HG02852 (cell line): Measurements from ENCODE around the gene EHBP1.

ENCODE experiments used
- ATAC-seq: cut with Tn5 transposase; IDR thresholded peaks from one replicate; pipeline ENCODE4 v1.9.1; 2021; ENCODE audit warnings: mild to moderate bottlenecking, moderate library complexity; ENCODE audit not compliant: unreplicated experiment

The EHBP1 gene

GRCh38 chr2:62871506-62871905 is 166.0 kb downstream of the EHBP1 start:
- no peak for ATAC-seq

- ATAC-seq, result no peak
Measured at GRCh38 chr2:62873603-62874002, 168.1 kb downstream of the EHBP1 start.

- no peak for ATAC-seq
Measured at GRCh38 chr2:62874881-62875383, 169.4 kb downstream of the EHBP1 start.

- no peak for ATAC-seq
Measured at GRCh38 chr2:62881162-62881795, 175.8 kb downstream of the EHBP1 start.

- ATAC-seq, result no peak
Measured at GRCh38 chr2:62883629-62884028, 178.1 kb downstream of the EHBP1 start.

GRCh38 chr2:62884086-62884485 is 178.6 kb downstream of the EHBP1 start:
- no peak for ATAC-seq

- no peak for ATAC-seq
Measured at GRCh38 chr2:62884514-62884913, 179.0 kb downstream of the EHBP1 start.

- ATAC-seq, result no peak
Measured at GRCh38 chr2:62894966-62895631, 189.6 kb downstream of the EHBP1 start.

- no peak for ATAC-seq
Measured at GRCh38 chr2:62895632-62896009, 190.1 kb downstream of the EHBP1 start.

- ATAC-seq, result no peak
Measured at GRCh38 chr2:62897187-62897827, 191.8 kb downstream of the EHBP1 start.

- ATAC-seq, result no peak
Measured at GRCh38 chr2:62904344-62904743, 198.8 kb downstream of the EHBP1 start.

GRCh38 chr2:62908145-62908544 is 202.6 kb downstream of the EHBP1 start:
- ATAC-seq, result no peak

- no peak for ATAC-seq
Measured at GRCh38 chr2:62913311-62913710, 207.8 kb downstream of the EHBP1 start.

- ATAC-seq, result no peak
Measured at GRCh38 chr2:62919041-62919440, 213.5 kb downstream of the EHBP1 start.

- no peak for ATAC-seq
Measured at GRCh38 chr2:62920070-62920469, 214.6 kb downstream of the EHBP1 start.

- ATAC-seq, result no peak
Measured at GRCh38 chr2:62923242-62923641, 217.7 kb downstream of the EHBP1 start.

GRCh38 chr2:62923881-62924280 is 218.4 kb downstream of the EHBP1 start:
- ATAC-seq, result no peak

GRCh38 chr2:62928015-62928414 is 222.5 kb downstream of the EHBP1 start:
- ATAC-seq, result no peak

GRCh38 chr2:62931536-62931935 is 226.0 kb downstream of the EHBP1 start:
- no peak for ATAC-seq

GRCh38 chr2:62933398-62933917 is 227.9 kb downstream of the EHBP1 start:
- ATAC-seq, result no peak

GRCh38 chr2:62934517-62934916 is 229.0 kb downstream of the EHBP1 start:
- ATAC-seq, result no peak

- ATAC-seq, result no peak
Measured at GRCh38 chr2:62938126-62938525, 232.6 kb downstream of the EHBP1 start.
